C4-2B (cell line): Measurements from ENCODE around the gene DHRS4.

Experiments used
- ZFX ChIP-seq: fragments of 450-650 bp; IDR thresholded peaks from 2 replicates; pipeline ENCODE4 v1.6.1; 2017
- TF ChIP-seq, protein P1 (sequence below): fragments of 450-650 bp; conservative IDR thresholded peaks from 2 replicates; pipeline ENCODE4 v1.5.1; 2017; ENCODE audit warnings: mild to moderate bottlenecking

DNA sequence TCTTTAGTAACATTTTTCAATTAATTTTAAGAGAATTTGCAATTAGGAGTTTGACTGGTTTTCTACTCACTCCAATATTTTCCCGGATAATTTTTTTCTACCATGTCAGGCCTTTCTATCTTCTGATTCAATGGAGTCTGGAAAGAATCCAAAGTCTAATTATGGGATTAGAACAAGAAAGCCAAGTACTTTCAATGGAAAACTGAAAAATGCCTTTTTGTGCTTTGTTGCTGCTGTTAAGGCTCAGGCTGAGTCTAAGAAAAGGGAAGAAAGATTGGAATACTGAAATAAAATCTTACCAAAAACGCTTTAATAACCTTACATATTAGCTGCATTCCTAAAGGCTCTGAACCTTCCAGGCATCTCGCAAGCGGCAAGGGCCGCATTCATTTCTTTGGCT lies 24.4 kb upstream of the DHRS4 start:
- TF ChIP-seq, protein P1, sequence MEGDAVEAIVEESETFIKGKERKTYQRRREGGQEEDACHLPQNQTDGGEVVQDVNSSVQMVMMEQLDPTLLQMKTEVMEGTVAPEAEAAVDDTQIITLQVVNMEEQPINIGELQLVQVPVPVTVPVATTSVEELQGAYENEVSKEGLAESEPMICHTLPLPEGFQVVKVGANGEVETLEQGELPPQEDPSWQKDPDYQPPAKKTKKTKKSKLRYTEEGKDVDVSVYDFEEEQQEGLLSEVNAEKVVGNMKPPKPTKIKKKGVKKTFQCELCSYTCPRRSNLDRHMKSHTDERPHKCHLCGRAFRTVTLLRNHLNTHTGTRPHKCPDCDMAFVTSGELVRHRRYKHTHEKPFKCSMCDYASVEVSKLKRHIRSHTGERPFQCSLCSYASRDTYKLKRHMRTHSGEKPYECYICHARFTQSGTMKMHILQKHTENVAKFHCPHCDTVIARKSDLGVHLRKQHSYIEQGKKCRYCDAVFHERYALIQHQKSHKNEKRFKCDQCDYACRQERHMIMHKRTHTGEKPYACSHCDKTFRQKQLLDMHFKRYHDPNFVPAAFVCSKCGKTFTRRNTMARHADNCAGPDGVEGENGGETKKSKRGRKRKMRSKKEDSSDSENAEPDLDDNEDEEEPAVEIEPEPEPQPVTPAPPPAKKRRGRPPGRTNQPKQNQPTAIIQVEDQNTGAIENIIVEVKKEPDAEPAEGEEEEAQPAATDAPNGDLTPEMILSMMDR: no peak
- no peak for TF ChIP-seq ZFX
